ENCODE data around the gene FHL3.

The FHL3 gene, protein sequence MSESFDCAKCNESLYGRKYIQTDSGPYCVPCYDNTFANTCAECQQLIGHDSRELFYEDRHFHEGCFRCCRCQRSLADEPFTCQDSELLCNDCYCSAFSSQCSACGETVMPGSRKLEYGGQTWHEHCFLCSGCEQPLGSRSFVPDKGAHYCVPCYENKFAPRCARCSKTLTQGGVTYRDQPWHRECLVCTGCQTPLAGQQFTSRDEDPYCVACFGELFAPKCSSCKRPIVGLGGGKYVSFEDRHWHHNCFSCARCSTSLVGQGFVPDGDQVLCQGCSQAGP

DNA sequence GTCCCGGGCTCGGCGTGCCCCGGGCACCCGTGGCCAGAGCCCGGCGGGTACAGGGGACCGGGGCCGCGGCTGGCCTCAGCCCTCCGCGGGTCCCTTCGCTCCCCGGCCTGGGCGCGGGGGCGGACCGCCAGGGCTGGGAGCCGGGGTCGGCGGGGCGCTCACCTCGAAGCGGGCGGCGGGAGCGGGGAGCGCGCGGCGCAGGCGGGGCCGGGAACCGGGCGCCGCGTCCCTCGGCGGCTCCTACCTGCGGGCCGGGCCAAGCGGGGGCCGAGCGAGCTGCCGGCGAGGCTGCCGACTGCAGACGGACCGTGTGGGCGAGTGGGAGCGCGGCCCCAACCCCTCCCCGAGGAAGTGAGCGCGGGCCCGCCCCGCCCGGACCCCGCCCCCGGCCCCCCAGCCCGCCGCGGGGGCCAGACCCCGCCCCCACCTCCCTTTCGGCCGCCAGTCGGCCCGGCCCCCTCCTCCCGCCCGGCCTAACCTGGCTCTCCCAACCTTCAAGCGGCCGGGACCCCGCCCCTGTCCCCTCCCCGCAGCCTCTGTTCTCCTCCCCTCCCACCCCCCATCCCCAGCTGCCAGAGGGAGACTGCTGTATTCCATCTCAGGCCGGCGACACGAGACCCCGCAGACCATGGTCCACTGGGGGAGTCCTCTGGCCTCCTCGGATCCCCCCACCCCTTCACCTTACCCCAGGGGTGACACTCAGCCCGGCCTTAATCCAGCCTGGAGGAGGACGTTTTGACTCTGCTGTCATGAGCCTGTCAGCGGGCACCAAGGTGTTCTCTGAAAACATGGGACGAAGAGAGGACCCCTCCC is at the start of gene FHL3:
TSS of gene FHL3 (minus strand) at position 320 of the 813 bp plus-strand sequence. CDS start 6,102 bp downstream, outside the sequence.
- DNase-seq: peak; percentile 87

GRCh38 chr1:38053416-38054091 is 48.2 kb upstream of the FHL3 start:
- DNase-seq: no peak

- no peak for DNase-seq
Observed at GRCh38 chr1:38052750-38053415, 47.6 kb upstream of the FHL3 start.

- no peak for DNase-seq
Observed at GRCh38 chr1:38051079-38051543, 45.8 kb upstream of the FHL3 start.

DNA sequence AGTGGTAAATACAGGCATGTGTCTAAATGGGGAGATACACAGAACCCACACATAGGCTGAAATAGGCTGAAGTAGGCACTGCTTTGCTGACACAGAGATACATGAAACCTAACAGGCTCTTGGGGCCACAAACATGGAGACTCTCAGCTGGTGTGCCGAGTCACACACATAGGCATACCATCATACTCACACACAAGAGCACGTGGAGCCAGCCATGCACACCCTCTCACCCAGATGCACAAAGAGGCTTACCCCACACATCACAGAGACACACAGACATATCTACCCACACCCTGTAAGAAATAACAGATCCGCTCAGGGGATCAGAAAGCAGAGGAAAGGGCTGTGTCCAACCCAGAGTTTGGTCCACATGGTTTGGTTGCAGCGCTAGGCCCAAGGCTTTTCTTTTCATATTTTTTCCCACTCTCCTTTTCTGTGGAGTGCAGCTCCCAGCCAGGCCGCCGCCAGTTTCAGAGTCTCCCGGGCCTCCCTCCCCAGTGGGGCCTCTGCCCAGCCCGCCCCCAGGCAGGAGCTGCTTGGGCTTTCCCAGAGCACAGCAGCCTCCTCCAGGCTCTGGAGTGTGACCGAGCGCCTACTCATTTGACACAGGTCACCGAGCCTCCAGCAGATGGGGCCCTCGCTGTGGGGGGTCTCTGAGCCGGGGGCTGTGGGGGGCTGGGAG is 45.2 kb upstream of the FHL3 start:
- DNase-seq: no peak

GRCh38 chr1:38047603-38048141 is 42.4 kb upstream of the FHL3 start:
- DNase-seq: no peak

DNA sequence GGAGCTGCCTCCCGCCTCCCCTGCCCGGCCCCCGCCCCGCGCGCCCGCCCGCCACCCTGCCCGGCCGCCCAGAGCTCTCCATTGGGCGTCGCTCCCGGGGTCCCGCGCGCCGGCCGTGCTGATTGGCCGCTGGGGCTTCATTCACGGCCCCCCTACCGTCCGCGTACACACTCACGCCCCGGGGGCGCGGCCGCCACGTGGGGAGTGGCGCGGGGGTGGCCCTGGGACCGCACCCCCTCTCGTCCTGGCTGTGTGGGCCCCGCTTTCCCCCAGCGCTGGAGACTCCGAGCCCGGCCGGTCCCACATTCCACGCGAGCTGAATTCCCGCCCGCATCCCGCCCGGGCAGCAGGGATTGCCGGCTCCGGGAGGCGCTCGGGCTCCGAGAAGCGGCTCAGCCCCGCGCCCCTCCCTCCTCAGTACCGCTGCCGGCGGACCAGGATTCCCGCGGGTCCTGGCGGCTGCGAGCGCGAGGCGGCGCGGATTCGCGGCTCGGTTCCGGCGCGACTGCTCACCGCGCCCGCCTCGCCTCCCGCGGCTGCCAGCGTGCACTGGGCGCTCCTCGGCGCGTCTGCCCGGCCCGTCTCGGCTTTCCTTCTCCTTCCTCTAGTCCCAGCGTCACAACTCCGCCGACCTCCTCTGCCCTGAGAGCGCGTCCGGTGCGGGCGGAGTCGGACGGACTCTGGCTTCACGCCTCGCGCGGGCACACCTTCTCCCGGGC is 41.7 kb upstream of the FHL3 start:
- peak; percentile 86 for DNase-seq

DNA sequence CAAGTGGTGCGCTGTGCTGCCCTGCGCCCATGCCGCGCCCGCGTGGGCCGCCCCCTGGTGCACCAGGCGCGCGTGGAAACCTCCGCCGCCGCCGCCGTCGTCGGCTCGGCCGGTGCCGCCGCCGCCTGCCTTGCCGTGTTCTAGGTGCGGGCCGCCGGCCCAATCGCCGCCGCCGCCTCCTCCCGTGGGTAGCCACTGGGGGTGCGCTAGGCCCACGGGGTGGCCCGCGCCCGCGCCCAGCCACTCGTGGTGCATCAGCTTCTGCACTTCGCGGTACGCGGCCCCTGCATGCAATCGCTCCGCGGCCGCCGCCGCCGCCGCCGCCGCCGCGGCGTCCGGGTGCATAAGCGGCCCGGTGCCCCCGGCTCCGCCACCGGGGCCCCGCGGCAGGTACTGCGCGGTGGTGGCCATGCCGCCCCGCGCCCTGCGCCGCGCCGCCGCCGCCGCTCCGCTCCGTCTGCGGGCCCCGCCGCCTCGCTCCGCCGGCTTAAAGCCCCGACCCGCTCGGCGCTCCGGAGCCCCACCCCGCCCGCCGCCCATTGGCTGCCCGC is 41.1 kb upstream of the FHL3 start, which contains the start of gene POU3F1:
TSS of gene POU3F1 (minus strand) at position 461 of the 551 bp plus-strand sequence. CDS start at position 411, 50 bp downstream.
- no peak for DNase-seq

GRCh38 chr1:38045401-38046332 is 40.4 kb upstream of the FHL3 start:
- peak; percentile 54 for DNase-seq

- no peak for DNase-seq
Observed at GRCh38 chr1:38044221-38045215, 39.2 kb upstream of the FHL3 start.

- no peak for DNase-seq
Observed at GRCh38 chr1:38043036-38043747, 37.9 kb upstream of the FHL3 start.

- no peak for DNase-seq
Observed at GRCh38 chr1:38041936-38042834, 36.9 kb upstream of the FHL3 start.

GRCh38 chr1:38039331-38040088 is 34.2 kb upstream of the FHL3 start:
- DNase-seq: no peak

DNA sequence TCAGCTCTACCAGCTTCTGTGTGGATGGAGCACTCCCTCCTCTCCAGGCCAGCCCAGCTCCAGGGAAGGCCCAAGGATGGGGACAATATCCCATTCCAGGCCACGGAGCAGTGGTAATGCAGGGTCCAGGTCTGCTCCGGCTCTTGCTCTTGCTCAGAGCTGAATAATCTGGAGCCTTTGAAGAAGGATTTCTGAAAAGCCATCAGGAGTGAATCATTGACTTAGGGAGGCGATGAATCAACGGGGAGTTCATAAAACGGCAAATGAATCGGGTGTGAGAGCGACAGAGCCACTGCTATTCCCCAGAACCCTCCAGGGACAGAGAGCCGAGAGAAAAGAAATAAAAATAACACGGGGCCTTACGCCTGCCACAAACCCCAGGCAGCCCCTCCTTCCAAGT is 33.5 kb upstream of the FHL3 start:
- DNase-seq: no peak

- DNase-seq: peak; percentile 88
Observed at GRCh38 chr1:38037221-38037939, 32.1 kb upstream of the FHL3 start.
